Measurements from ENCODE around the gene TMEM203. TPM values are rescaled to one million over a fixed set of nuclear protein-coding genes. Genes with fewer than 3 reads are reported as not detected.
A peak's percentile ranks its signal among the peaks of the same experiment; 100 is the strongest.

Gene TMEM203
- total RNA-seq (2014; rRNA removed; shearing (Covaris generic)): 43.2 and 53.4 TPM in 2 replicates
- polyA plus RNA-seq (2016; fragmentation: Nextera tagmentation; extraction: Ambion mirVana): 32.7 and 37.4 TPM in 2 replicates
- long read RNA-seq, transcript TMEM203-201 (1 exons, 1,557 nt): major isoform, 23 of 23 reads
- long read RNA-seq, partial matches to known transcripts: 0 of 23 reads
- long read RNA-seq, other reads (novel, unspliced or antisense): 0 of 23 reads

GRCh38 chr9:137205126-137206069, at the start of gene TMEM203, which contains the start of gene NDOR1:
TSS of gene TMEM203 (minus strand) at chr9:137205648. CDS start at chr9:137205414, 234 bp downstream.
TSS of gene NDOR1 (plus strand) at chr9:137205700. CDS start at chr9:137205778, 78 bp downstream.
- peaks cover 21% of the 10 kb centered on the region; the same call in 1 of the 2 replicates for H3F3A ChIP-seq (replicated peaks; ENCODE audit: low read depth)
- no peaks in the 10 kb centered on the region for H3K9me3 Mint-ChIP-seq
- H4K20me1 ChIP-seq (replicated peaks; ENCODE audit: insufficient read depth): peaks cover 14% of the 10 kb centered on the region
- ATAC-seq (peak; percentile 46), DNase-seq (ENCODE audit: low spot score) (peak; percentile 97)
- no peaks in the 10 kb centered on the region for H3K27me3 ChIP-seq (ENCODE audit: insufficient read depth)
- peaks cover 42% of the 10 kb centered on the region for H3K79me2 ChIP-seq (replicated peaks; ENCODE audit: insufficient read depth)
- H3K4me3 ChIP-seq: peak within 1 kb of the TSS; percentile 98
- peak within 1 kb of the TSS; percentile 97 for H3K4me3 Mint-ChIP-seq
- H3K4me1 Mint-ChIP-seq: peaks cover 30% of the 10 kb centered on the region
- H3K4me1 ChIP-seq (ENCODE audit: insufficient read depth): peaks cover 24% of the 10 kb centered on the region
- peaks cover 28% of the 10 kb centered on the region for H3K36me3 Mint-ChIP-seq (ENCODE audit: low read depth)
- H3K27ac Mint-ChIP-seq: peak within 1 kb of the TSS; percentile 93
- TF ChIP-seq STAT1 (IDR thresholded peaks at IDR 0.05; ENCODE audit: unreplicated experiment) (no peak), EZH2phosphoT487 (IDR thresholded peaks at IDR 0.05; ENCODE audit: unreplicated experiment) (no peak), JUNB (IDR thresholded peaks at IDR 0.05; ENCODE audit: unreplicated experiment) (no peak), ZNF462 (CRISPR knock-in tag; IDR thresholded peaks at IDR 0.05) (no peak), ETS1 (IDR thresholded peaks at IDR 0.05) (peak; percentile 82), CREB1 (CRISPR knock-in tag; IDR thresholded peaks at IDR 0.05; ENCODE audit: low read depth) (peak; percentile 98), EZH2 (IDR thresholded peaks at IDR 0.05; ENCODE audit: low read depth, unreplicated experiment) (no peak), CTCF (conservative IDR thresholded peaks at IDR 0.05; ENCODE audit: low read depth in 2 of 2) (no peak), POLR2AphosphoS5 (IDR thresholded peaks at IDR 0.05; ENCODE audit: low read depth) (peak; percentile 86), NANOG (IDR thresholded peaks at IDR 0.05; ENCODE audit: borderline replicate concordance) (no peak)
- H3K4me2 ChIP-seq: peak within 1 kb of the TSS; percentile 98
- peak within 1 kb of the TSS; percentile 97; the same call in 1 of the 2 replicates for H2AFZ ChIP-seq
- no peaks in the 10 kb centered on the region for H3K36me3 ChIP-seq (ENCODE audit: insufficient read depth)
- H3K27me3 Mint-ChIP-seq (ENCODE audit: insufficient read depth, low read depth, poor library complexity): peaks cover 24% of the 10 kb centered on the region
- no peaks in the 10 kb centered on the region for H3K9me2 ChIP-seq (ENCODE audit: insufficient read depth)
- H3K27ac ChIP-seq (ENCODE audit: low read depth): peak within 1 kb of the TSS; percentile 80; the same call in 1 of the 2 replicates
